SKM-1 (cell line): Measurements from ENCODE around the gene HRH3.

Experiments used
- DNase-seq: peaks from one replicate; lab custom pipeline; 2025; ENCODE audit not compliant: unreplicated experiment; lab: John Stamatoyannopoulos, UW

The HRH3 gene

DNA sequence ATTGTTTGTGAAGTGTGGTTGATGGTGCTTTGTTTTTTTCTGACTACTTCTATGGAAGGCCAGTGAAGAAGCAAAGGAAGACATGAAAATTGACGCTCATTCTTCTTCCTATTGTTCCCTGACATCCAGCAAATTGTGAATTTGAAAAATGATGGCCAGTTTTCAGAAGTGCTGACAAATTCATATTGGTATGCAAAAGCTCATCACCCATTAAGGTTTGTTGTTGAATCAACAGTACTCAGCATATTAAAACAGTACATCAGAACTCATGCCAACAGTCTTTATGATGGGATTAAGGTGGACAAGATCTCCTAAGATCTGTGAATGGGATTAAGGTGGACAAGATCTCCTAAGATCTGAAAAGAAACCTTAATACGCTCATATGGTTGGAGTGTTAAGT lies 38.3 kb downstream of the HRH3 start:
- DNase-seq = no peak

DNA sequence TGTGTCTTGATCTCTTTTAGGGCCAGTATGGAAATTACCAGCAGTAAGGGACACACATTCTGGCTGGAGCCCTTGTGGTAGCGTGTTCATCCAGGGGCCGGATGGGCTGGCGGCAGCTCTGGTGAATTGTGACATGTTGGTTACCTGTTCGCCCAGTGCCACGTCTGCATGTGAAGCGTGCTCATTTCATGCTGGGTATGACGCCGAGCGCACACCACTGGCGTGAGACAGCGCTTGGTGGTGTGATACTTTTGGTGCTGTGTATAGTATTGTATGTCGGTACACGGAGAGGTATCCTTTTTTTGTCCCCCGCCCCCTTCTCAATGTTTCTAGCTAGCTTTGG lies 40.9 kb downstream of the HRH3 start:
- DNase-seq = no peak

DNA sequence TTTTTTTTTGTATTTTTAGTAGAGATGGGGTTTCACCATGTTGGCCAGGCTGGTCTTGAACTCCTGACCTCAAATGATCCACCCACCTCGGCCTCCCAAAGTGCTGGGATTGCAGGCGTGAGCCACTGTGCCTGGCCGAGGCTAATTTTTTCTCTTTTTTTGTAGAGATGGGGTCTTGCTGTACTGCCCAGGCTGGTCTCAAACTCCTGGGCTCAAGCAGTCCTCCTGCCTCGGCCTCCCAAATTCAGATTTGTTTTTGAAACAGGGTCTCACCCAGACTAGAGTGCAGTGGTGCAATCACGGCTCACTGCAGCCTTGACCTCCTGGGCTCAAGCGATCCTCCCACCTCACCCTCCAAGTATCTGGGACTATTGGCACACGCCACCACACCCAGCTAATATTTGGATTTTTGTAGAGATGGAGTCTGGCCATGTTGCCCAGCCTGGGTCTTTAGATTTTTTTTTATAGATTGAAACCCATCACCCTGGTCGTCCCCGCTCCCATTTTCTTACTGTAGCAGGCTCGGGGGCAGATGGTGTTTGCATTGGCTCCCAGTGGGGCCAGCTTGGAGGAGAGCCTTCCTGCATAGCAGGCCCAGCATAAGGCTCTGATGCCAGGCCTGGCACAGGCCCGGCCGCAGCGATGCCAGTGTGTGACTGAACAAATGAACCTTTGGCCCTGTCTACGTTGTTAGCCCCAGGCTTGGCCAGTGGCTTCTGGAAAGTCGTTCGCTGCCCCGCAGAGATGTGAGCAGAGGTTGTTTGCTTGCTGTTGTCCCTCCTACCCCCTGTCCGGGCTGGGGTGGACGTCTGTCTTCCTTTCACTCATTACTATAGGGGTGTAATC lies 41.5 kb downstream of the HRH3 start:
- no peak for DNase-seq

DNA sequence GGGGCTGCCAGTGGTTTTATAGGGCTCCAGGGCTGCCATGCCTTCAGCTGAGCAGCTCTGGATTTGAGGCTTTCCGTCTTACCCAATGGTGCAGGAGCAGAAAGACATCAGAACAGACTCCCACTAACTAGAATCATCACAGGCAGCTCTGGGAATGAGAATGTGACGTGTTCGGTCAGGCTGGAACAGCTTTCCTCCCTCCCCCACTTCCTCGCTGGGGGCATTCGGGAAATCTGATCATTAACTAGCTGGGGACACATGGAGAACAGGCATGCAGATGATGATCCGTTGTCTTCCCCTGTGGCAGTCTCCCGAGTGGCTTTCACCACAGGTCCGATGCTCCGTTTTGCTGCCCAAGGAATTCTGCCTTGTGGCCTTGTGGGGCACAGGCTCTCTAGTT lies 42.8 kb downstream of the HRH3 start:
- DNase-seq = no peak

DNA sequence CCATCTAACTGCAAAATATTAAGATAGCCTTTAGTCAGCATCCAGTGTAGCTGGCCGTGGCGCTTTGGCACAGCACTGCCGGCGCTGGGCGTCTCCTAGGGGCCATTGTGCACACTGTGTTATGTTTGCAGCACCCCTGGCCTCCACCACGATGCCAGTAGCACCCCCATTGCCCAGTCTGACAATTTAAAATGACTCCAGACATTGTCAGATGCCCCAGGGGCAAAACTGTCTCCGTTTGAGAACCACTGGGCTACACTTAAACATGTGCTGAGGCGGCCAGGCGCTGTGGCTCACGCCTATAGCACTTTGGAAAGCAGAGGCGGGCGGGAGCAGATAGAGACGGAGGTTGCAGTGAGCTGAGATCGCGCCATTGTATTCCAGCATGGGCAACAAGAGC lies 43.2 kb downstream of the HRH3 start:
- no peak for DNase-seq

DNA sequence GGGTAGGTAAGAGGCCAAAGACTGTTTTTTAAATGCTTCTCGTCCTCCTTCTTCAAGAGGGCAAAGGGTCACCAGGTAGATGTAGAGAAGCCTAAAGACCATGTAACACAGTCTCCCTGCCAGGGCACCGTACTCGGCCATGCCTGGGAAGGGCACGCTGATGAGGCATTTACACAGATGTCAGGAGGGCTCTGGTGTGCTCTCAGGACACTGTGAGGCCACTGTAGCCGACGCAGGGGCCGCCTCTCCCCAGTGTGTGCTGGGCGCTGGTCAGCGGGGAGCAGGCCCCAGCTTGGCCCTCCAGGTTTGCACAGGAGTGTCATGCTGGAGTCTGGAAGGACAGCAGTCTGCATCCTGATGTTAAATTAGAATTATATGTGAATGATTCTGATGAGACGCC lies 44.4 kb downstream of the HRH3 start:
- no peak for DNase-seq

DNA sequence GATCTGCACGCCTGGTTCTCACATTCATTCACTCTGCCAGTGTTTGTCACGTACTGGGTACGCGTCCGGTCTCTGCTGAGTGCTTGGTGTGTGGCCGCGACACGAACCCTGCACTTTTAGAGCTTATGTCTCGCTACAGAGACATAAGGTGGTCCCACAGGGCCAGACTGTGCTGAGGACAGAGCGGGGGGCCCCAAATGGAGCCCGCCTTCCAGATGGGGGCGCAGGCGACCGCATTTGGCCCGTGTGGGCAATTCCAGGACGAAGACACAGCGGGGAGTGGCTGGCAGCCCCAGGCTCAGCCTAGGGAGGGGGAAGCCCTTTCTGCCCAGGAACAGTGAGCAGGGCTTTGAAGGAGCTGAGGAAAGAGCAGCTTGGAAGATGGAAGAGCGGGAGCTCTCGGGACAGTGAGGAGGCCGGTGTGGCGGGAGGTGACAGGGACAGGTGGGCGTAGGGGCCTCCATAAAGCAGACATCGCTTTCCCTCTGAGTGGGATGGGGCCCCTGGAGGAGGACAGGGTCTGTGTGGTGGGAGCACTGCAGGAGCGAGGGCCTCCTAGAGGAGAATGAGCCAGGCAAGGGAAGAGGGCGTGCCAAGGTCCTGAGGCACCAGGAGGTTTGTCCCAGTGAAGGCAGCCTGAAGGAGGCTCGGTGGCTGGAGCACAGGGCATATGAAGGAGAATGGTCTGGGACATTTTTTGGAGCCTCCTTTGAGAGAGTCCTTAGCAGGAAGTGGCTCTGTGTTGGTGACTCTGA lies 45.0 kb downstream of the HRH3 start:
- DNase-seq = no peak

DNA sequence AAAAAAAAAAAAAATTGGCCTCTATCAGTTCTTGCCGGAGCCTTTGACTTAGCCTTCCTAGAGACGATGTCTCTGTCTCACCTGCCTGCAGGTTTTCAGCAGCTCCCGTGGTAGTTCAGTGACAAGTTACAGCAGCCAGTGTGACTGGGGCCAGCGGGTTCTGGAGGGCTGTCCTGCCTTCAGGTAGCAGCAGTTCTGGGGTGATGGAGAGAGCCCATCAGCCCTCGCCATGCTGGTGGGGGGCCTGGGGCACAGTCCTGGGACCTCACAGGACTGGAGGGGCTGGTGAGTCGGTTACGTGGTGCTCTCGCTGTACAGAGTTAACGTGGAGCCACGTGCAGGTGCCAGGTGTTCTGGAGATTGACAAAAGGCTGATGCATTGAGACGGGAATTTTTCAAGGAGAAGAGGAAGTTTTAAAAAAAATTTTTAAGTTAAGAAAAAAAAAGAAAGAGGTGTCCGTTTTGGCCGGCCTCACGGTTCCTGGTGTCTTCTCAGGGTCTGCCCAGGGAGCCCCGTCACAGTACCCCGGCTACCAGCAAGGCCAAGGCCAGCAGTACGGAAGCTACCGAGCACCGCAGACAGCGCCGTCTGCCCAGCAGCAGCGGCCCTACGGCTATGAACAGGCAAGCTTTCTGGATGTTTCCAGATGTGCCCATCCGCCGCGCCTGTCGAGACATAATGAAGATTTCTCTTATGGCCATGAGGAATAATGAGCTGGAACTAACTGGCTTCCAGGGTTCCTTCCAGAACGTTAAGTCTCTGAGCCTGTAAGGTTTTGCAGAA lies 45.9 kb downstream of the HRH3 start:
- DNase-seq = no peak

DNA sequence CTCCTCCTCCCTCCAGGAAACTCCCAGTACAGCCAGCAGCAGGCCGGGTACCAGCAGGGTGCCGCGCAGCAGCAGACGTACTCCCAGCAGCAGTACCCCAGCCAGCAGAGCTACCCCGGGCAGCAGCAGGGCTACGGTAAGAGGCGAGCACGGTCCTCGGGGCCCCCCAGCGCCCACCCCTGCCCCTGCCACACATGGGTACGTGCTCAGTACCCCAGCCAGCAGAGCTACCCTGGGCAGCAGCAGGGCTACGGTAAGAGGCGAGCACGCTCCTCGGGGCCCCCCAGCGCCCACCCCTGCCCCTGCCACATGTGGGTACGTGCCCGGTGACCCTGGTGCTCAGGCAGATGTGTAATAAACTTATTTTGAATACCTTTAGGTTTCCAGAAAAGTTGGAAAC lies 47.4 kb downstream of the HRH3 start:
- no peak for DNase-seq

DNA sequence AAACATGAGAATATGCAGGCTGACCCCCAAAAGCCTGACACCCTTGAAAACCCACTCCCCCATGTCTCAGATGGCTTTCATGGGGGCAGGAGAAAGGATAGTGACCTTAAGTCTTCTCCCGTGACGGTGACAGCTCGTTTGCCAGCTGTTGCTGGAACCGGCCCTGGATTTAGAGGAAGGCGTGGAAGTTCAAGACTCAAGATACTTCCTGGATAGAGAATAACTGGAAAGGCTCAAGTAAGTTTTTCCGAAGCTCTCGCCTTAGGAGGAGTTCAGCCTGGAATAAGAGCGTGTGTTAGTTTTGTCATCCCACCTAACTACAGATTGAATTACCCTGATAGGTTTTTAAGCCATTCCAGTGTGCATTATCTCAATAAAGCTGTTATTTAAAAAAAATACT lies 48.8 kb downstream of the HRH3 start:
- no peak for DNase-seq

DNA sequence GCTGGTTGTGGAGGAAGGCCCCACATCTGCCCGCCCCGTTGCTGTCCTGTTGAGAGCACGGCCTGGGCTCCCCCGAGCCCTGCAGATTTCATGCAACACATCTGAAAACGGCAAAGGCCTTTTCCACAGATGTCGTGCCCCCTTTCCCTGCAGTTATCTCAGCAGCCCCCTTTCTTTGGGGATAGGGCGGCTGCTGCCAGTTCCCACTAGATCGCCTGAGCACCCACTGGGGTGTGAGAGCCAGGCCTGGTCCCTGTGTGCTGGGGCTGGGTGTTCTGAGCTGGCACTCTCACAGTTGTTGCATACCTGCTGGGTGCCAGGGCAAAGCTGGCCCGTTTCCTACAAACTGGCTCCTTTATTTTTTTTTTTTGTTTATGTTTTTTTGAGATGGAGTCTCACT lies 49.5 kb downstream of the HRH3 start:
- no peak for DNase-seq

DNA sequence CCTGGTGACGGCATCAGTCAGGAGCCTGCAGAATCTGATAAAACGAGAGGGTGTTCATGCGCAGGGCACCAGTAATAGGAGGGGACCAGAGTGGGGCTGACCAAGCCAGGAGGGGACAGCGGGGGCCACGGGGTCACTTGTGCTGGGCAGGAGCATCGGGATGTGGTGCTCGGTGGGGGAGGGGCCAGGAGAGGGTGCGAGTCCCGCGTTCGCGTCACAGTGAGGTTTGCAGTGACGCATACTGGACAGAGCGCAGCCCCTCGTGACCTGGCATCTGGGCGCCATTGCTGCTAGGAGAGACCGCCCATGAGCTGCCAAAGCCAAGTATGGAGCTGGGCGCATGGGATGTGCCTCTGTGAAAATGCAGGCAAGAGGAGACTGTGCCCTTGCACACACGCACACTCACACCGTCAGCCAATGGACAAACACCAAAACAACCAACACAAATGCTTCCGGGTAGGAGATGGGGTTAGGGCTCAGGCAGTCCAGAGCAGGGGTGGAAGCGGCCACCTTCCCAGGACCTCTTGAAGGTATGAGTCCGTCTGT lies 51.1 kb downstream of the HRH3 start:
- no peak for DNase-seq

DNA sequence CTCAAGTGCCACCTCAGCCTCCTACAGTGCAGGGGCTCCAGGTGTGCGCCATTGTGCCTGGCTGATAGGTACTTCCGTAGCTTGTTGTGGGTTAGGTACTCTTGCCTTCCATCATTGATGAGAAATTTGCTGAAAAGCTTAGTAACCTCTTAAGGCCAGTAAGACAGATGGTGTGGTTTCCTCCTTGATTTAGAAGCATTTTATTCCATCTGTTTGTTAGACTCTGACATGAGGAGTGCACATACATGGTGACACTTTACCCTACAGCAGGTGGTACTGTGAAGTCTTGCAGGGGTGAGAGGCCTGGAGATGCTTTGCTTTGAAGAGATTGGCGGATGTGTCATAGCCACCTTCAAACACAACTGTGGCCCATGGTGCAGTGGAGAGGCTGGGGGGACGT lies 52.0 kb downstream of the HRH3 start:
- DNase-seq = no peak

DNA sequence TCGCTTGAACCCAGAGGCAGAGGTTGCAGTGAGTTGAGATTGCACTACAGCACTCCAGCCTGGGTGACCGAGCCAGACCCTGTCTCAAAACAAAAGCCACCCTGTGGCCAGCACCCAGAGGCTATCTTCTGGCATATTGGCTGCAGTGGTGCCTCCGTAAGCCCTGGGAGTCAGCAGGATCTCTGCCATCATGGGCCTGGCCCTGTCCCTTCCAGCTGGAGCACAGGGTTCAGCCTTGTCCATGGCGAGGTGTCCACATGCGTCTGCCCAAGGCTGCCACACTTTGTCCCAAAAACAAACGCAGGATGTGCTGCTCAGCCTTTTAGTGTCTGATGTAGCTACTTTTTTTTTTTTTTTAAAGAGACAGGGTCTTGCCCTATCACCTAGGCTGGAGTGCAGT lies 52.6 kb downstream of the HRH3 start:
- DNase-seq = no peak

DNA sequence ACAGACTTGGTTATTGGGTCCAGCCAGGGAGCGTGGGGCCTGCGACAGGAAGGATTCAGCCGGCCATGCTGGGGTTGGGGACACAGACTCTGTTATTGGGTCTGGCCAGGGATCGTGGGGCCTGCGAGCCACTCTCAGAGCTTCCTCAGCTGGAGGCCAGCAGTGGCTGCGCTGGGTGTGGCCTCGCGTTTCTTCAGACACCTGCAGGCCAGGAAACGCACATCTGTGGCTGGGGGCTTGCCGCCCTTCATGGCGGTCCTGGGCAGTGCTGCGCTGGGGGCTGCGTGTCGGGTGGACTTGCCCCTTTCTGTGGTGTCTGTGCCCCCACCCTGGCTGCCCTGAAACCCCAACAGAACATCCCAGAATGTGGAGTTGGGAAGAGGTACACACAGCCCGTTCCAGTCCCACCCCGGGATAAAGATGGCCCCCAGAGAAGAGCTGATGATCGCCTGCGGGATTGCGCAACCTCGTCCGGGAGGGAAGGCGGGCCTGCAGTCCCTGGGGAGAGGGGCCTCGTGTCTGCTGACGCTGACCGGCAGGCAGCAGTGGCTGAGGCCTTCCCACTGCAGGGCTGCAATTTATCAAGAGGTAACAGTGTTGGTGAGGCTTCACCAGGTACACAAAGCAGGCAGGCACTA lies 54.2 kb downstream of the HRH3 start:
- DNase-seq = no peak
